Mucosa of descending colon (tissue), 3 donors: Measurements from ENCODE around the gene SARS2. TPM values are rescaled to one million over a fixed set of nuclear protein-coding genes. Genes with fewer than 3 reads are reported as not detected.

Source experiments
- ATAC-seq: fragments of 200-7000 bp; cut with Tn5 transposase; one replicate; pipeline ENCODE4 v1.9.1; 2020; ENCODE audit warnings: mild to moderate bottlenecking, moderate library complexity
- DNase-seq, 3 donors: peaks; one replicate each; pipeline ENCODE4 v3.0.0-alpha.2; 2020
- H3K36me3 ChIP-seq: fragments of 200-600 bp; one replicate; pipeline ENCODE4 v1.8.0; 2021; ENCODE audit warnings: low read depth, mild to moderate bottlenecking
- H3K4me1 ChIP-seq: fragments of 200-600 bp; one replicate; pipeline ENCODE4 v1.8.0; 2021; ENCODE audit warnings: low read depth, mild to moderate bottlenecking
- H3K4me3 ChIP-seq: fragments of 200-600 bp; one replicate; pipeline ENCODE4 v1.8.0; 2021; ENCODE audit warnings: mild to moderate bottlenecking
- H3K9me3 ChIP-seq: fragments of 200-600 bp; one replicate; pipeline ENCODE4 v1.8.0; 2021; ENCODE audit warnings: mild to moderate bottlenecking
- CTCF ChIP-seq: fragments of 200-600 bp; IDR thresholded peaks from one replicate; pipeline ENCODE4 v1.8.0; 2022; ENCODE audit warnings: antibody characterized with exemption, mild to moderate bottlenecking
- intact Hi-C, 2 donors: fragments of 100-400 bp; cut with DNase I in 1 of 2; cut with micrococcal nuclease in 1 of 2; formaldehyde crosslinking; loops; one replicate each; pipeline versions ENCODE4 v1.11.0 to v1.11.1; 2022; cut with DNase I, micrococcal nuclease
- total RNA-seq, 3 donors: library from RNA; stranded (reverse); fragmentation: NEBNext Ultra II Directional in 2 of 3; extraction: Animal tissue kit (Norgen Biotek cat#: 25700) in 2 of 3; gene quantifications; one replicate each; pipeline versions ENCODE4 v1.2.1 to v1.2.4, GENCODE V29; 2021 to 2023
- donor health status: DM: no; HTN: no; CAD: no; lungs with moderate emphysema.
- donor health status: DM: no; HTN: no; CAD: no.
- donor health status: DM: no; HTN: yes; CAD: no.

The SARS2 gene
- total RNA-seq, 3 donors from 2014 or later, result 20.4 to 32.4 (median 21.8) TPM

- Histone ChIP-seq H3K4me3 (no peak overlapping the region), H3K36me3 (no peaks in the 10 kb centered on the region), H3K4me1 (peaks cover 3% of the 10 kb centered on the region), H3K9me3 (no peaks in the 10 kb centered on the region)
- TF ChIP-seq CTCF, result no peak
- no peak for DNase-seq
- intact Hi-C loops, result no loop called here
- no peak for ATAC-seq
Observed at GRCh38 chr19:38870612-38871011, 60.0 kb downstream of the SARS2 start.

DNA sequence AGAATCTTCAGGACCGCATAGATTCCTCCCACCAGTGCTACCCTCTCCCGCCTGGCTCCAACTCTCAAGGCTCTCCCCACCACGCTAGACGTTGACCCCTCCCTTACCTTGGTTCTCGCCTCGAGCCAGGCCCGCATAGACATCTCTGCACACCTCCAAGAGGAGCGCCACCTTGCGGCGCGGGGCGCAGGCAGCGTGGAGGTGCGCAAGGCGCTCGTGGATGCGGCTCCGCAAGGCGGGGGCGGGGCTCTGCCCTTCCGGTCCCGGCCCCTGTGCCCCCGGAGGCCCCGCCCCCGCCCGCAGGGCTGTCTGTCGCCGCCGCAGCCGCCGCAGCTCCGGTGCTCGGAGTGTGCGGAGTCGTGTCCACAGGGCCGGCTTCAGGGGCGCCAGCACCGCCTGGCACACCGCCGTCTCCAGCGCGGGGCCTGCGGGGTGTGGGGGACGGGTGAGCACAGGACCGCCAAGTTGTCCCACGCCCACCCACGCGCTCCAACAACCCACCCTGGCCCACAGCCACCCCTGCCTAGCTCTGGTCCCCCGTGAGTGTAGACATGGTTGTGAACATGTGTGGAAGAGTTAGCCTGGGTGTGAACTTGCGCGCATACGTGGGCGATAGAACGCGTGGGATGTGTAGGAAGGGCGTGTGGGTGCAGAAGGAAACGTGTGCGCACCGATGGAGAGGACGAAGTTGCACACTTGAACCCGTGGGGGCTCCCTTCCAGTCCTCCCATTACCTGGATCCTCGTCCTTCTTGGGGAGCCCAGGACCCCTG, 60.5 kb downstream of the SARS2 start:
- Histone ChIP-seq H3K36me3 (no peaks in the 10 kb centered on the region), H3K4me3 (no peak overlapping the region), H3K4me1 (peaks cover 7% of the 10 kb centered on the region), H3K9me3 (no peaks in the 10 kb centered on the region)
- DNase-seq (peak; percentile 89 to 95 (median 93)), ATAC-seq (peak; percentile 94)
- peak; percentile 84 for TF ChIP-seq CTCF
- intact Hi-C loops, result no loop called here

- peak; percentile 32 to 82 (median 66) for DNase-seq
- no peaks in the 10 kb centered on the region for H3K9me3 ChIP-seq
- intact Hi-C loops, result no loop called here
- H3K4me3 ChIP-seq, result no peak overlapping the region
- no peaks in the 10 kb centered on the region for H3K36me3 ChIP-seq
- ATAC-seq, result peak; percentile 16
- H3K4me1 ChIP-seq, result peaks cover 11% of the 10 kb centered on the region
- no peak for TF ChIP-seq CTCF
Observed at GRCh38 chr19:38869160-38869835, 61.3 kb downstream of the SARS2 start.

GRCh38 chr19:38868551-38868950, 62.0 kb downstream of the SARS2 start:
- ATAC-seq, result no peak
- Histone ChIP-seq H3K9me3 (no peaks in the 10 kb centered on the region), H3K4me1 (peaks cover 15% of the 10 kb centered on the region), H3K36me3 (no peaks in the 10 kb centered on the region), H3K4me3 (no peak overlapping the region)
- TF ChIP-seq CTCF, result no peak
- intact Hi-C loops, result no loop called here
- DNase-seq, result no peak

DNA sequence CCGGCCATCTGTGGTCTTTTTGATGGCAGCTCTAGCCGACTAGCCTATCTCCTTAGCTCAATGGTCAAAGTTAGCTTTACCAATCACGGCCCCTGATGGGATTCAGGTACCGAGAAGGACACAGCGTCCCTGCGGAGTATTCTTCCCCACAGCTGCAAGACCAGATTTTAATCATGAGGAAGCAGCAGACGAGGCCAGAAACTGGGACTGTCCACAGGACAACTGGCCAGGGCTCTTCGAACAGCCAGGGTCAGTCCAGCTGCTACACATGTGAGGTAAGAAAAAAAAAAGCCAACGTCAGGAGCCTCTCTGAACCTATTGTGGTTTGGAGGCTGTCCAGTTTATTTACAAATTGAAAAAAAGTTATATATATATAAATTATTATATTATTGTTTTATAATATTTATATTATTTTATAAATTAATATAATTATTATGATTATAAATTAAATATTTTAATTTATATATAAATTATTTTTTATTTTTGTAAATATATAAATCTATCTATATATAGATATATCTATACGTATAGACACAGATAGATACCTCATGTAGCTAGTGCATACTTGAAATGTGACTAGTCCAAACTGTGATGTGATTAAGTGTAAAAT, 63.3 kb downstream of the SARS2 start:
- no peak overlapping the region for H3K4me3 ChIP-seq
- H3K9me3 ChIP-seq, result no peaks in the 10 kb centered on the region
- H3K4me1 ChIP-seq, result peaks cover 24% of the 10 kb centered on the region
- ATAC-seq (no peak), DNase-seq (no peak)
- H3K36me3 ChIP-seq, result no peaks in the 10 kb centered on the region
- TF ChIP-seq CTCF, result no peak
- intact Hi-C loops, result no loop called here

Other genes with a start within 250 kb of the SARS2 start
- 10 to 100 TPM in 2 of 3 donors, 1 to 10 TPM in 1; 3.1 to 15.9 (median 14.9) TPM for gene CAPN12, start 186.3 kb downstream of the SARS2 start, total RNA-seq
- not detected for gene LGALS7, start 157.2 kb downstream of the SARS2 start, total RNA-seq
- gene LGALS7B, start 141.6 kb downstream of the SARS2 start, total RNA-seq, result not detected
- gene LGALS4, start 117.8 kb downstream of the SARS2 start, total RNA-seq, result 1,000 to 10,000 TPM; 2,367 to 7,005 (median 6,199) TPM
- 100 to 1,000 TPM; 275 to 315 (median 290) TPM for gene ECH1, start 99.0 kb downstream of the SARS2 start, total RNA-seq
- gene HNRNPL, start 80.8 kb downstream of the SARS2 start, total RNA-seq, result 100 to 1,000 TPM; 267 to 317 (median 292) TPM
- gene RINL, start 52.5 kb downstream of the SARS2 start, total RNA-seq, result 1 to 10 TPM; 3.8 to 5.4 (median 5.2) TPM
- 10 to 100 TPM; 32.3 to 67.2 (median 35.8) TPM for gene SIRT2, start 31.1 kb downstream of the SARS2 start, total RNA-seq
- gene NFKBIB, start 30.8 kb downstream of the SARS2 start, total RNA-seq, result 10 to 100 TPM; 29.9 to 37.2 (median 30.9) TPM
- gene CCER2, start 18.6 kb downstream of the SARS2 start, total RNA-seq, result under 1 TPM; 0.41 to 0.55 (median 0.41) TPM
- gene MRPS12, start 181 bp upstream of the SARS2 start, total RNA-seq, result 10 to 100 TPM; 28.0 to 43.3 (median 41.2) TPM
- 10 to 100 TPM in 1 of 3 donors, 1 to 10 TPM in 2; 1.8 to 18.9 (median 1.9) TPM for gene FBXO17, start 45.0 kb upstream of the SARS2 start, total RNA-seq
- gene FBXO27, start 101.8 kb upstream of the SARS2 start, total RNA-seq, result 10 to 100 TPM in 1 of 3 donors, 1 to 10 TPM in 1, under 1 TPM in 1; 0.63 to 10.2 (median 1.5) TPM
- gene ACP7, start 153.6 kb upstream of the SARS2 start, total RNA-seq, result not detected
- gene PAK4, start 195.0 kb upstream of the SARS2 start, total RNA-seq, result 100 to 1,000 TPM in 1 of 3 donors, 10 to 100 TPM in 2; 54.4 to 116 (median 76.5) TPM